Measurements from ENCODE around the gene CLDN8.

DNA sequence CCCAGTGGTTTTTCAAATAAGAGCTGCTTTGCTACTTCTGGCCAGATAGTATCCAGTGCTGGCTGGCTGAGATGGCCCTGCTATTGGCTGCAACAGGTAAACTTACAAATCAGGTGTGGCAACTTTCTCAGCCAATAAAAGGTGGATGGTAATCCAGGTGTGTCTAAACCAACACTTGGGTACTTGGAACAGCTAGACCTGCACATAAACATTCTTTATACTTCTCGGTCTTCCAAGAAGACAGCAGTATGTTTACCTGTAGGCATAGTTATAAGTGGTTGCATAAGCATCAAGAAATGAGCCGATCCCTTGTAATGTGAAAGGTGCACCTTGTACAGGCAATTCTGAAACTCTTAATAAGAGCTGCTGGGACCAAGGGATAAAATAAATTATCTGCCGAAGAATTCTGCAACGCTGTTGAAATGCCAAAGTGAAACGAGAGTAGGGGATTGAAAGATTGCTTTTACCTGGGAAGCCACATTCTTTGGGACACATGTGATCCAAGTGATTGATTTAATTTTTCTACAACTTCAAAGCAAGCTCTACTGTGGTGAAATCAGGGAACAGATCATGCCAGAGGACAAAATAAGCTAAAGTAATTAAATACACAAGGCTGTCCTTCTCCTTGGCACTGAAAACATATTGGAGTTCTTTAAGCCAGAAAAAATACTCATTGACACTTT, at the start of gene CLDN8:
- TF ChIP-seq, protein P1, sequence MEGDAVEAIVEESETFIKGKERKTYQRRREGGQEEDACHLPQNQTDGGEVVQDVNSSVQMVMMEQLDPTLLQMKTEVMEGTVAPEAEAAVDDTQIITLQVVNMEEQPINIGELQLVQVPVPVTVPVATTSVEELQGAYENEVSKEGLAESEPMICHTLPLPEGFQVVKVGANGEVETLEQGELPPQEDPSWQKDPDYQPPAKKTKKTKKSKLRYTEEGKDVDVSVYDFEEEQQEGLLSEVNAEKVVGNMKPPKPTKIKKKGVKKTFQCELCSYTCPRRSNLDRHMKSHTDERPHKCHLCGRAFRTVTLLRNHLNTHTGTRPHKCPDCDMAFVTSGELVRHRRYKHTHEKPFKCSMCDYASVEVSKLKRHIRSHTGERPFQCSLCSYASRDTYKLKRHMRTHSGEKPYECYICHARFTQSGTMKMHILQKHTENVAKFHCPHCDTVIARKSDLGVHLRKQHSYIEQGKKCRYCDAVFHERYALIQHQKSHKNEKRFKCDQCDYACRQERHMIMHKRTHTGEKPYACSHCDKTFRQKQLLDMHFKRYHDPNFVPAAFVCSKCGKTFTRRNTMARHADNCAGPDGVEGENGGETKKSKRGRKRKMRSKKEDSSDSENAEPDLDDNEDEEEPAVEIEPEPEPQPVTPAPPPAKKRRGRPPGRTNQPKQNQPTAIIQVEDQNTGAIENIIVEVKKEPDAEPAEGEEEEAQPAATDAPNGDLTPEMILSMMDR (IDR thresholded peaks at IDR 0.05) = no peak
- no peak for TF ChIP-seq ZFX (IDR thresholded peaks at IDR 0.05; ENCODE audit: borderline replicate concordance)

Measured in 22Rv1 (cell line).